Endothelial cell of umbilical vein (primary cell): ENCODE measurements around the gene WNT16.
A peak's percentile ranks its signal among the peaks of the same experiment; 100 is the strongest.

Experiments
- CTCF ChIP-seq, 2 donors: IDR thresholded peaks; 1 replicate in 1 of 2; 2 replicates in 1 of 2; pipeline ENCODE4 v1.5.1; 2011; ENCODE audit warnings: low read length in 2 of 2, mild to moderate bottlenecking in 2 of 2, moderate library complexity in 2 of 2, control low read depth in 1 of 2, inconsistent platforms in 1 of 2, low read depth in 1 of 2; ENCODE audit not compliant: insufficient read depth in 1 of 2; ENCODE audit errors: extremely low read depth in 1 of 2
- EZH2 ChIP-seq: IDR thresholded peaks from 2 replicates; pipeline ENCODE4 v1.6.1; 2012; ENCODE audit warnings: borderline replicate concordance, low read depth, mild to moderate bottlenecking, moderate library complexity, low read length, inconsistent platforms; ENCODE audit not compliant: severe bottlenecking
- GATA2 ChIP-seq: IDR thresholded peaks from 2 replicates; pipeline ENCODE4 v1.7.0; 2011; ENCODE audit warnings: low read depth, mild to moderate bottlenecking, moderate library complexity, mixed read lengths, low read length; ENCODE audit not compliant: insufficient read length, insufficient read depth
- JUN ChIP-seq: IDR thresholded peaks from 2 replicates; pipeline ENCODE4 v1.6.1; 2011; ENCODE audit warnings: borderline replicate concordance, low read depth; ENCODE audit not compliant: insufficient read length, insufficient read depth
- MYC ChIP-seq: IDR thresholded peaks from one replicate; pipeline ENCODE4 v1.6.1; 2011; ENCODE audit warnings: mild to moderate bottlenecking, low read depth, low read length
- POLR2A ChIP-seq: IDR thresholded peaks from 2 replicates; pipeline ENCODE4 v1.6.1; 2012; ENCODE audit warnings: low read depth, mild to moderate bottlenecking, control low read depth, low read length

- peak; percentile 35 to 40 for TF ChIP-seq CTCF (IDR thresholded peaks at IDR 0.05; ENCODE audit: extremely low read depth in 1 of 2, insufficient read depth in 1 of 2, low read depth in 1 of 2, low read length in 2 of 2)
- TF ChIP-seq EZH2 = no peak
- TF ChIP-seq POLR2A = no peak
- no peak for TF ChIP-seq MYC
- TF ChIP-seq JUN = no peak
- TF ChIP-seq GATA2 = no peak
Measured at GRCh38 chr7:121366852-121367431, 38.1 kb downstream of the WNT16 start.
